OCI-LY7 (cell line): ENCODE data around the gene ZNF282.

Source experiments
- EZH2phosphoT487 ChIP-seq: fragments of 200-600 bp; sonication (generic); IDR thresholded peaks from 2 replicates; pipeline ENCODE4 v1.6.1; 2018; ENCODE audit warnings: low read depth, borderline replicate concordance, mild to moderate bottlenecking, mixed run types, antibody characterized with exemption, low read length, moderate library complexity, mixed read lengths
- TF ChIP-seq, protein P1 (sequence below): fragments of 200-600 bp; sonication (generic); conservative IDR thresholded peaks from 2 replicates; pipeline ENCODE4 v1.5.1; 2014; ENCODE audit warnings: mild to moderate bottlenecking, antibody characterized with exemption, low read length, moderate library complexity, mixed read lengths

DNA sequence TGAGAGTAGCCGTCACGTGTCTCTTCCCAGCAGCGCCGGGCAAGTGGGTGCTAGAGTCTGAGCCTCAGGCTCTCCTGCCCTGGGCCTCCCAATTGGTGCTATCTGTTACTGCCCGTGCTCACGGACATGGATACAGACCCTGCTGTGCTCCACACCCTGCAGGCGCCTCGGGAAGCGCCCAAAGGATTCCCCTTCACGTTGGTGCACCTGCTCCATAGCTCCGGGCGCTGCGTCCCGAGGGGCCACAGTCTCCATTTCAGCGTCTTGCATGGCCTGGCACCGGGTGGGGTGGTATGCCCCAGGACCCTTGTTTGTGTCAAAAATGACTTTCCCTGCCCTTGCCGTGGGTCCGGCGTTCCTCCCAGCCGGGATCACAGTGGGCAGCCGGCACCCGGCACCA, 30.3 kb downstream of the ZNF282 start:
- TF ChIP-seq, protein P1, sequence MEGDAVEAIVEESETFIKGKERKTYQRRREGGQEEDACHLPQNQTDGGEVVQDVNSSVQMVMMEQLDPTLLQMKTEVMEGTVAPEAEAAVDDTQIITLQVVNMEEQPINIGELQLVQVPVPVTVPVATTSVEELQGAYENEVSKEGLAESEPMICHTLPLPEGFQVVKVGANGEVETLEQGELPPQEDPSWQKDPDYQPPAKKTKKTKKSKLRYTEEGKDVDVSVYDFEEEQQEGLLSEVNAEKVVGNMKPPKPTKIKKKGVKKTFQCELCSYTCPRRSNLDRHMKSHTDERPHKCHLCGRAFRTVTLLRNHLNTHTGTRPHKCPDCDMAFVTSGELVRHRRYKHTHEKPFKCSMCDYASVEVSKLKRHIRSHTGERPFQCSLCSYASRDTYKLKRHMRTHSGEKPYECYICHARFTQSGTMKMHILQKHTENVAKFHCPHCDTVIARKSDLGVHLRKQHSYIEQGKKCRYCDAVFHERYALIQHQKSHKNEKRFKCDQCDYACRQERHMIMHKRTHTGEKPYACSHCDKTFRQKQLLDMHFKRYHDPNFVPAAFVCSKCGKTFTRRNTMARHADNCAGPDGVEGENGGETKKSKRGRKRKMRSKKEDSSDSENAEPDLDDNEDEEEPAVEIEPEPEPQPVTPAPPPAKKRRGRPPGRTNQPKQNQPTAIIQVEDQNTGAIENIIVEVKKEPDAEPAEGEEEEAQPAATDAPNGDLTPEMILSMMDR = no peak
- TF ChIP-seq EZH2phosphoT487 = no peak
